VCaP (cell line): ENCODE results near the gene FAM107A.

Experiments
- H3K27ac ChIP-seq: fragments of 450-650 bp; 2 replicates; pipeline ENCODE4 v1.5.1; 2017
- TF ChIP-seq, protein P1 (sequence below): fragments of 450-650 bp; conservative IDR thresholded peaks from 2 replicates; pipeline ENCODE4 v1.5.1; 2017; ENCODE audit warnings: mild to moderate bottlenecking, moderate library complexity

FAM107A gene

DNA sequence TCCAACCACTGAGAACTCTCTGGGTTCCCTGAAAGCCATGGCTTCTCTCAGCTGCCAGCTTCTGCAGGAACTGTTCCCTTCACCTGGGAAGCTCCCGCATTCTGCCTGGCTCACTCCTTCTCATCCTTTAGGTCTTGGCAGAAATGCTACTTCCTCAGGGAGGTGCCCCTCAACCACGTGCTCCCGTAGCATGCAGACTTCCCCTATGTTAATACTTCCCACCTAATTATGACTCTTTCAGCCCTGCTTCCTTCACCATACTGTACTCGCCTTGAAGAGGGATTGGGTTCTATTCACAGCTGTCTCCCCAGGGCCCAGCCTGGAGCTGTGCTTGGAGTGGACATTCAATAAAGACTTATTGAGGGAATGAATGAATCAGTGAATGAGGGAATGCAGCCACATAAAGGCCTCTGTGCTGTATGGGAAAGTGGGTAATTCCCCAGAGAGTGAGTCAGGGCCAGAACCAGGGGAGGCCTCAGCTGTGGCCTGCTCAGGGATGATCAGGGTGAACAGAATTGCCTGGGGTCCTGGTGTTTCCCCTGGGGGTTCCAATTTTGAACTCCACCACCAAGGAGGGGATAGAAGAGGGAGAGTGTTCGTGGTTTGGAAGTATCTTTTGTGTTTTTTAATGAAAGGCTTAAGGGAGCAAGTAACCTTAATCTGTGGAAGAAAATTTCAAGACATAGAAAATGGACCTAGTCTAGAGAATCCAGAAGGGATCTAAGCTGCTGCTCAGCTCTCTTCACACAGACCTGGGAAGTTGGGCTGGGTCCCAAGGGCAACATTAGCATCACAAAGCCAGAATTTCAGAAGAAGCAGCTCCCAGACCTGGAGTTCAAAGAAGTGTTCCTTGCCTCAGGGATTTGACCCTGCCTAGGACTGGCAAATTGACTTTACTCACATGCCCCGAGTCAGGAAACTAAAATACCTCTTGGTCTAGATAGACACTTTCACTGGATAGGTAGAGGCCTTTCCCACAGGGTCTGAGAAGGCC lies 14.6 kb upstream of the FAM107A start:
- TF ChIP-seq, protein P1, sequence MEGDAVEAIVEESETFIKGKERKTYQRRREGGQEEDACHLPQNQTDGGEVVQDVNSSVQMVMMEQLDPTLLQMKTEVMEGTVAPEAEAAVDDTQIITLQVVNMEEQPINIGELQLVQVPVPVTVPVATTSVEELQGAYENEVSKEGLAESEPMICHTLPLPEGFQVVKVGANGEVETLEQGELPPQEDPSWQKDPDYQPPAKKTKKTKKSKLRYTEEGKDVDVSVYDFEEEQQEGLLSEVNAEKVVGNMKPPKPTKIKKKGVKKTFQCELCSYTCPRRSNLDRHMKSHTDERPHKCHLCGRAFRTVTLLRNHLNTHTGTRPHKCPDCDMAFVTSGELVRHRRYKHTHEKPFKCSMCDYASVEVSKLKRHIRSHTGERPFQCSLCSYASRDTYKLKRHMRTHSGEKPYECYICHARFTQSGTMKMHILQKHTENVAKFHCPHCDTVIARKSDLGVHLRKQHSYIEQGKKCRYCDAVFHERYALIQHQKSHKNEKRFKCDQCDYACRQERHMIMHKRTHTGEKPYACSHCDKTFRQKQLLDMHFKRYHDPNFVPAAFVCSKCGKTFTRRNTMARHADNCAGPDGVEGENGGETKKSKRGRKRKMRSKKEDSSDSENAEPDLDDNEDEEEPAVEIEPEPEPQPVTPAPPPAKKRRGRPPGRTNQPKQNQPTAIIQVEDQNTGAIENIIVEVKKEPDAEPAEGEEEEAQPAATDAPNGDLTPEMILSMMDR: no peak
- H3K27ac ChIP-seq: no peak overlapping the region

DNA sequence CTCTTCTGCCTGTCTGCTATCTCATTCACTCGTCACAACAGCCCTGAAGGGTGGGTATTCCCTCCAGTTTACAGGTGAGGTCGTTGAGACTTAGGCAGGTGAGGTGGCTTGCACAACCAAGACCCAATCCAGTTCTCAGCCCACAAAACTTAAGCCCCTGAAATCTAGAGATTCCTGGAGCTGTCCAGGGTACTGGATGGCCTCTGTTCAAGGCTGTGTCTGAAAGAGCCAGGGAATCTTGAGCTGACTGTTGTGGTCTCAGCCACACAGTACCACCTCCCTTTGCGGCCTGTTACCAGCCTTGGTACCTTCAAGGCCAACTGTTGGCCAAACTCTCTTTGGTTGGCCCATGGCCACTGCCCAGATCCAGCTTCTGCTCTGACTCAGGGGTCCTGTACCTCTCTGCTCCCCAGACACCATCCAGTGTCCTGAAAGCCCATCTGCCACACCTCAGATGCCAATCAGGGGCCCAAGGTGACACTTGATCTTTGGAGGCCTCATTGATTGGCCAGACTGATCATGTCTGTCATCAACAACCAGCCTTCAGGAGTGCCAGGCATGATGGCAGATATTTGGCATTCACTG lies 10.9 kb upstream of the FAM107A start:
- TF ChIP-seq, protein P1: no peak
- no peak overlapping the region for H3K27ac ChIP-seq

DNA sequence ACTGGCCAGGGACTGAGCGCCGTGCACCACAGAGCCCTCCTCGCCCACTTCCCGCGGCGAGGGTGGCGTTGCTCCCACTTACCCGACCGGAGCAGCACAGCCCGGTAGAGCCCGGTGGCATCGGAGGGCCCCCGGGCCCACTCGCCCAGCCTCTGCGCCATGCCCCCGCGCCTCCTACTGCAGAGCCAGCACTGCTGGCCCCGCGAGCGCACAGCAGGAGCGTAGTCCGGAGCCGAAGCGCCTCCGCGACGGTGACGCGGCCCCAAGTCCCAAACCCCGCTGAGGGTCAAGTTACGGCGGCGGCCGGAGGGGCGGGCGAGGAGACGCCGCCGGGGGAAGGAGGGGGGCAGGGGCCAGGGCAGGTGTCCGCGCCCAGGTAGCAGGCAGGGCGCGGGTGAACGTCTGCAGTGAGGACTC lies 9.6 kb upstream of the FAM107A start:
- H3K27ac ChIP-seq: no peak overlapping the region
- TF ChIP-seq, protein P1: no peak

GRCh38 chr3:58585994-58586393 lies 8.8 kb upstream of the FAM107A start:
- no peak overlapping the region for H3K27ac ChIP-seq
- TF ChIP-seq, protein P1: no peak

- peak overlapping the region; percentile 44; the same call in 1 of the 2 replicates for H3K27ac ChIP-seq
- TF ChIP-seq, protein P1: peak; percentile 77
These were observed 8.0 kb upstream of the FAM107A start for GRCh38 chr3:58585005-58585786.

DNA sequence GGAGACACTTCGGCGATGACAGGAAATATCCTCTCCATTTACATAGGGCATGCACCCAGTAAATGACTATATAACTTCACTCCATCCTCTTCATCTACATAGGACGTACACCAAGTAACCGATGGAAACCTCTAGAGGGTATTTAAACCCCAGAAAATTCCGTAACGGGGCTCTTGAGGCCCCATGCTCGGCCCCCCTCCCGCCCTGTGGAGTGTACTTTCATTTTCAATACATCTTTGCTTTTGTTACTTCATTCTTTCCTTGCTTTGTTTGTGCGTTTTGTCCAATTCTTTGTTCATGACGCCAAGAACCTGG lies 7.5 kb upstream of the FAM107A start:
- peak overlapping the region; percentile 44; the same call in 1 of the 2 replicates for H3K27ac ChIP-seq

More for the DNA sequence above, 7.5 kb upstream of the FAM107A start:
- TF ChIP-seq, protein P1: no peak
